Stimulated activated CD4-positive, alpha-beta T cell treated with anti-CD3 and anti-CD28 coated beads, Interleukin-12 subunit alpha, Interleukin-12 subunit beta, amount 100 ng/mL, for 4 hours (primary cell): Measurements from ENCODE around the gene ST3GAL3.

Experiments
- DNase-seq: peaks from one replicate; pipeline ENCODE4 v3.0.0-alpha.2; 2020

ST3GAL3 gene

DNA sequence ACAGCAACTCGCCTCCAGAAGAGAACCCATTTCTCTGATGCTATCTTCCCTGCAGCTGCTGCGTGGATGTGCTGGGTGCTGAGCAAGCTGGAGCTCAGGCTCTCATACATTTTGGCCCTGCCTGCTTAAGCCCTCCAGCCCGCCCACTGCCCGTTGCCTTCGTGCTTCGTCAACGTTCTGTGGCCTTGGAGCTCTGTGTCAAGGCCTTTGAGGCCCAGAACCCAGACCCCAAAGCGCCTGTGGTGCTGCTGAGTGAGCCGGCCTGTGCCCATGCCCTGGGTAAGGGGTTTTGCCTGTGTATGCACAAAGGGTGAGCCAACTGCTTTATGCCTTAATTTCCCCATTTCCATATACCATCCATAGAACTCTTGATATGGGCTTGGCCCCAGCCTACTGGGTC is 263.6 kb downstream of the ST3GAL3 start:
- DNase-seq = no peak

DNA sequence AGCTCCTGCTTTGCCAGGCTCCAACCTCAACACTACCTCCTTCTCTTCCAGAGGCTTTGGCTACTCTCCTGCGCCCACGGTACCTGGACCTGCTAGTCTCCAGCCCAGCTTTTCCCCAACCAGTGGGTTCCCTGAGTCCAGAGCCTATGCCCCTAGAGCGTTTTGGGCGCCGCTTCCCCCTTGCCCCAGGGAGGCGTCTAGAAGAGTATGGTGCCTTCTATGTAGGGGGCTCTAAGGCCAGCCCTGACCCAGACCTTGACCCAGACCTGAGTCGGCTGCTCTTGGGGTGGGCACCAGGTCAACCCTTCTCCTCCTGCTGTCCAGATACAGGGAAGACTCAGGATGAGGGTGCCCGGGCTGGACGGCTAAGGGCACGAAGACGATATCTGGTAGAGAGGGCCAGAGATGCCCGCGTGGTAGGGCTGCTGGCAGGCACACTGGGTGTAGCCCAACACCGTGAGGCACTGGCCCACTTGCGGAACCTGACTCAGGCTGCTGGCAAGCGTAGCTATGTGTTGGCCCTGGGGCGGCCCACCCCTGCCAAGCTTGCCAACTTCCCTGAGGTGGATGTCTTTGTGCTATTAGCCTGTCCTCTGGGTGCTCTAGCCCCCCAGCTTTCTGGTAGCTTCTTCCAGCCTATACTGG is 264.1 kb downstream of the ST3GAL3 start:
- DNase-seq = no peak

DNA sequence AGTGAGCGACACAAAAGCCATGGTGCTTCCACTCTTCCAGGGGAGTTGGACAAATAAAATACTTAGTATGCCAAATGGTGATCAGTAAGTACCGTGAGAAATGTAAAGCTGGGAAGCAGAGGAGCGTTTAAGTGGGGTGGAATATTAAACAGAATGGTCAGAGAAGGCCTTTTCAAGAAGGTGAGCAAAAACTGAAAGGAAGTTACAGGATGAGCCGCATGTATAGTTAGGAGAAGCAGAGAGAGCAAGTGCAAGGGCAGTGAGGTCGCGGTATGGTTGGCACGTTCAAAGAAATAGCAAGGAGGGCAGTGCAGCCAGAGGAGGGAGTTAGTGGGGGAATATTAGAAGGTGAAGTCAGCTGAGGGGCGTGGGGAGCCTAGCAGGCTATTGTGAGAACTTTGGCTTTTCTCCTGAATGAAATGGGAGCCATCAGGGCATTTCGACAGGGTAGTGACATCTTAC is 266.7 kb downstream of the ST3GAL3 start:
- DNase-seq = no peak

DNA sequence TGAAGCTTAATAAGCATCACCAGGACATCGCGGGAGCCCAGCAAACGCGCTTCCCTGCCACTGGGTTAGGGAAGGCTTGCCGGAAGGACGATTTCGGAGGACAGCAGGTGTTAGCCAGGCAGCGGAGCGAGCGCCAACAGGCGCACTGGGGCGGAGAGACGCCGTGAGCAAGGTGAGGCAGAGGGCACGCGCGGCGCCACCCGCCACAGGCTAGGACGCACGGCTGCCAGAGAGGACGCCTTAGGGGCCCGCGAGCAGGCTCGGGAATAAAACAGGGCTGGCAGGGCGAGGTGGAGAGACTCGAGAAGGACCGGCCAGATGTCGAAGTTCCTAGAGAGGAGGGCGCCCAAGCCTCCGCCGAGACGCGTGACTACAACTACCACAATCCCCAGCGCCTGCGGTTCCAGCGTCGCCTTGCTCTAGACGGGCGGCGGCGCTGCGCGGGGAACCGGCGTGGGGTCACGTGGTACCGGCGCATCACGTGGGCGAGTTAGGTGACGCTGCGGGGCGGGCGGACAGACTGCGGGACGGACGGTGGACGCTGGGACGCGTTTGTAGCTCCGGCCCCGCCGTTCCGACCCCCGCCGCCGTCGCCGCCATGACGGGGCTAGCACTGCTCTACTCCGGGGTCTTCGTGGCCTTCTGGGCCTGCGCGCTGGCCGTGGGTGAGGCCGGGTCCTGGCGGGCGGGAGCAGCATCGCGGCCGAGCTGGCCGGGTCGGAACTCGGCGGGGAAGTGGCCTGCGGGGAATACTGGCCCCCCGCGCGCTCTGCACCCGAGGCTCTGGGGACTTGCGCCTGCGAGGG is 267.3 kb downstream of the ST3GAL3 start, which contains the start of gene ATP6V0B:
Gene ATP6V0B, plus strand, starts transcription at position 518 of the 806 bp plus-strand sequence. Its CDS starts 81 bp downstream, at position 599.
- peak; percentile 96 for DNase-seq

DNA sequence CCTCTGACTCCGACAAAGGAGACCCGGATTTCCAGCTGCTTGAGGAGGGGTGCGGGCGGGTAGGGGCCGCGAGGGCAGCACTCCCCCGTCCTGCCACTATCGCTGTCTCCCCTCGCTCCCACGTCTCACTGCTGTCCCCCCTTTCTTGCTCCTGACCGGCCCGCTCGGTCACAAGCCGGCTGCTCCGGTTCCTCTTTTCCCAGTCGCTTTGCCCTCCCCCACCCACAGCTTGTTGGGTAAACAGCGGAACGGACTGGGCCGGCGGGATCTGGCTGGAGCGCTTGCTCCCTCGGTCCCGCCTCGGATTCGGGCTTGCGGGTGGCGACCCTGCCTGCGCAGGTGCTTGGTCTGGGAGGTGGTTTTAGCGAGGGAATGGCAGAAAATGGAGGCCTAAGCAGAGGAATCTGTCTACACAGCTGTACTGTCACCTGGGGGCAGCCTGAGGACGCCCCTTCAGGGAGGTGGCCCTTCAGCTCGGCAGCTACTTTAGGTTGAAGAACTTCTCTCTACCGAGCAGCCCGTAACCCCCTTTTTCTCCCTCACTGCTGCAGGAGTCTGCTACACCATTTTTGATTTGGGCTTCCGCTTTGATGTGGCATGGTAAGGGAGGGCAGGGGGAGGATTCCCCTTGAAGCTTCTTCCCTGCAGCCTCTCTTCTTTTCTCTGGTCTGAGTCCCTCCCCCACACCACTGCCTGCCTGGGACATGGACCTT is 268.1 kb downstream of the ST3GAL3 start:
- no peak for DNase-seq

DNA sequence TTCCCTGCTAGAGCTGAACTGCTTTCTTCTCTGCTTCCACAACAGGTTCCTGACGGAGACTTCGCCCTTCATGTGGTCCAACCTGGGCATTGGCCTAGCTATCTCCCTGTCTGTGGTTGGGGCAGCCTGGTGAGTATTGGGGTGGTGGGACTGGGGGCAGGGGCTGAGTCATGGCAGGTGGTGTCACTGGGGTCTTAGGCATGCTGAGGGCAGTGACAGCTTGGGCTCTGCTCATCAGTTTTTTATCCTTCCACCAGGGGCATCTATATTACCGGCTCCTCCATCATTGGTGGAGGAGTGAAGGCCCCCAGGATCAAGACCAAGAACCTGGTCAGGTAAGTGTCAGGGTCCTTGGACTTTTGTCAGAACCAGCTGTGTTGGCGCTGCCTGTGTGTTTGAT is 268.7 kb downstream of the ST3GAL3 start:
- DNase-seq = no peak

DNA sequence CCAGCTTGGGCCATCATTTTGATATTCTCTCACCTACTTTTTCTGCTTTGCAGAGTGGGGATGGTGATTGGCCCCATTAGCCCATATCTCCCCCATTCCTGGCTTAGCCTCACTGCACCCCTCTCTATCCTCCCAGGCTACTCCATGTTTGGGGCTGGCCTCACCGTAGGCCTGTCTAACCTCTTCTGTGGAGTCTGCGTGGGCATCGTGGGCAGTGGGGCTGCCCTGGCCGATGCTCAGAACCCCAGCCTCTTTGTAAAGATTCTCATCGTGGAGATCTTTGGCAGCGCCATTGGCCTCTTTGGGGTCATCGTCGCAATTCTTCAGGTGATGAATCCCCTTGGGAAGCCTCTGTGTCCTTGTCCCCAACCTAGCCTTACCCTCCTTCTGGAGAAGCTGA is 269.6 kb downstream of the ST3GAL3 start:
- no peak for DNase-seq

DNA sequence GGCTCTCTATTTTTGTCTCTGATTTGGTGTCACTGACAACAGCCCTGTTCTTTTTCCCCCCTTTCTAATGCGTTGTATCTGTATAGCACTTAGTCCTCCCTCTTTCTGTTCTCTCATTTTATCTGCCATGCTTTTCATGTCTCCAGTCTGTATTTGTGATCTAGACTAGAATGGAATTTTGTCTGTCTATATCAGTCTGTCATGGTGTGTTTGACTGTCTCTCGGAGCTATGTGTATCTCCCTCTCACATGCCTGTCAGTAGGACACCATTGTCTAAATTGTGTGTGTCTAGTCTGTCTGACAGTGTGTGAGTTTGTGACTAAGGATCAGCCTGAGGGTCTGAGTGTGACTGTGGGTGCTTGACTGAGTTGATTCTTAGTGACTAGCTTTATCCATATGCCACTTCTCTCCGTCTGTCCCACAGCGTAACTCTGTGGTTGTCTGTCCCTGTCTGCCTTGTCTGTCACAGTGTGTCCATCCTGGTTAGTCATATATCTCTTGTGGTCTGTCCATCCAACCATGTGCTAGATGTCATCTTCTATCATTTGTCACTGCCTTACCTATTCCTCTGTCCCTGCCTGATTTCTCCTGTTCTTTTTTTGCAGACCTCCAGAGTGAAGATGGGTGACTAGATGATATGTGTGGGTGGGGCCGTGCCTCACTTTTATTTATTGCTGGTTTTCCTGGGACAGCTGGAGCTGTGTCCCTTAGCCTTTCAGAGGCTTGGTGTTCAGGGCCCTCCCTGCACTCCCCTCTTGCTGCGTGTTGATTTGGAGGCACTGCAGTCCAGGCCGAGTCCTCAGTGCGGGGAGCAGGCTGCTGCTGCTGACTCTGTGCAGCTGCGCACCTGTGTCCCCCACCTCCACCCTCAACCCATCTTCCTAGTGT is 270.3 kb downstream of the ST3GAL3 start:
- no peak for DNase-seq

DNA sequence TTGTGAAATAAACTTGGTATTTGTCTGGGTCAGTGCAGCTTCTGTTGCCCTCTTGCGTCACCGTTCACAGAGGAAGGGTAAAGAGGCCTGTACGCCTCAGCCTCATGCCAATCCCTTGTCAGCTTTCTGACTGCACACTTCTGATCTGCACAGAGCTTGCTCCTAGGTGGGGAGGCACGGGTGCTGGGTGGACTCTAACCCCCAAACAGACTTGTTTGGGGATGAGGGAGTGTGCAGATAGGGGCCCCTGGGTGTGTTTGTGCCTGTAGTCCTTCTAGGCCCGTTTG is 270.9 kb downstream of the ST3GAL3 start:
- DNase-seq = no peak

DNA sequence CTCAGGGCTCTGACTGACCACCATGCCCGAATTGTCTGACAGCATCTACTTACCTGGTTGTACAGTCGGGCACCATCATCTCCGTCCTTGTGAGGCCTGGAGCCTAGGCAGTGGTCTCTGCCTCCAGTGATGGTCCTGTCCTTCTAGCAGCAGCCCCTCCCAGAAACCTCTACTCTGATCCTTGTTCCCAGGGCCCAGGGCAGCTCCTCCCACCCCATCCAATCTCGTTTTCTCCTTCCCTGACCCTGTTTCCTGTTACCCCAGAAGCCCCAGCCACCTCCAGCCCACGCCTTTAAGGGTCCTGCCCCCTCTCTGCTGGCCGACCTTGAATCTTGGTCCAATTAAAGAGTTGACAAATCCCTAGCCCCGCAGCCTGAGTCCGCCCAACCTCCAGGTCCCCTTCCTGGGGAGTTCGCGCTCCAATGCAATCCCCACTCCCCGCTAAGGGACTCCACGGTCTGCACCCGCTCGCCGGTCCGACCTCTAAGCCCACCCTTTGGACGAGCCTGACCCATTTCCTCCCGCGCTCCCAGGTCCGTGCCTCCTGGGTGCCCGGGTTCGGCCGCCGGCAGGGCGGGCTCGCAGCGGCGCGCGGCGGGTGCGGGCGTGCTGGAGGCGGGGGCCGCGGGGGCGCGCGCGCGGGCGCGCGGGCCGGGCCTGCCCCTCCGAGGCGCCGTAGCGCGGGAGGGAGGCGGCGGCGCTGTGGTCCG is 271.4 kb downstream of the ST3GAL3 start, which contains the start of gene B4GALT2:
Gene B4GALT2, plus strand, starts transcription at position 660 of the 710 bp plus-strand sequence. CDS start 1,951 bp downstream, outside the sequence.
- DNase-seq = peak; percentile 46

DNA sequence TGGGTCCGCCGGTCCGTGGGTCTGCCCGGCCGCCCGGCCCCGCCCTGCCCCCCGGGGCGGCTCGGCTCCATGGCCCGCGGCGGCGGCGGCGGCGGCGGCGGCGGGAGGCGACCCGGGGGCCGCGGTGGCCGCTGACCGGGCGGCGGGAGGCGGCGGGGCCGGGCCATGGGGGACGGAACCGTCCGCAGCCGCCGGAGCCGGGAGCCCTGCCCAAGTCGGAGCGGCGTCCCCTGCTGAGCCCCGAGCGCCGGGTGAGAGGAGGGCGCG is 271.9 kb downstream of the ST3GAL3 start:
- DNase-seq = no peak

DNA sequence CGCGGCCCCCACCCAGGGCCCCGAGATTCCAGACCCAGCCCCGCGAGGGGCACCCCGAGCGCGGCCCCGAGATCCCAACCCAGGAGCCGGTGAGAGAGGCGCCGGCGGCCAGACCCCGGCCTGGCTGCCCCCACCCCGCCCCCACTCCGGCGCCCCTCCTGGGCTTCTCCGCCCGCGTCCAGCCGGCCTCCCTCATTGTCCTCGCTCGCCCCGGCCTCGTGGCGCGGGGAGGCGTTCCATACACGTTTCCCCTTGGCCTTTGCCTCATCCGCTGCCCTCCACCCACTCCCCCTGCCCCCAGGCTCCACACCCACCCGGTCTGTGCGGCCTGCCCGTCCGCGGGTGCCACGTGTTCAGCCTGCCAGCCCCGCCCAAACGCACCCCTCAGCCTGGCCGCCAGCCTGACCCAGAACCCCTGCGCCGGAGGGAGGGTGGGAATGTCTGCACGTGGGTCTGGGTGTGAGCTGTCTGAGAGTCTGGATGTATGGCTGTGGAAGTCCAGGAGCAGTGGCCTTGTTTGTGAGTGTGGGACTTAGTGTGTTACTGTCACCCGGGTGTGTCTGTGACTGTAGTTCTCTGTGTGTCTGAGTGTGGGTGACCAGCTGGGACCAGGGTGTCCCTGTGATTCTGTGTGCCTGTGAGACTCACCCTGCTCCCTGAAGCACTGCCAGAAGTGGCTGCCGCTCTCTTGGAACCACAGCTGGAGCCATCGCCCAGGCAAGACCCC is 272.4 kb downstream of the ST3GAL3 start:
- DNase-seq = peak; percentile 37

DNA sequence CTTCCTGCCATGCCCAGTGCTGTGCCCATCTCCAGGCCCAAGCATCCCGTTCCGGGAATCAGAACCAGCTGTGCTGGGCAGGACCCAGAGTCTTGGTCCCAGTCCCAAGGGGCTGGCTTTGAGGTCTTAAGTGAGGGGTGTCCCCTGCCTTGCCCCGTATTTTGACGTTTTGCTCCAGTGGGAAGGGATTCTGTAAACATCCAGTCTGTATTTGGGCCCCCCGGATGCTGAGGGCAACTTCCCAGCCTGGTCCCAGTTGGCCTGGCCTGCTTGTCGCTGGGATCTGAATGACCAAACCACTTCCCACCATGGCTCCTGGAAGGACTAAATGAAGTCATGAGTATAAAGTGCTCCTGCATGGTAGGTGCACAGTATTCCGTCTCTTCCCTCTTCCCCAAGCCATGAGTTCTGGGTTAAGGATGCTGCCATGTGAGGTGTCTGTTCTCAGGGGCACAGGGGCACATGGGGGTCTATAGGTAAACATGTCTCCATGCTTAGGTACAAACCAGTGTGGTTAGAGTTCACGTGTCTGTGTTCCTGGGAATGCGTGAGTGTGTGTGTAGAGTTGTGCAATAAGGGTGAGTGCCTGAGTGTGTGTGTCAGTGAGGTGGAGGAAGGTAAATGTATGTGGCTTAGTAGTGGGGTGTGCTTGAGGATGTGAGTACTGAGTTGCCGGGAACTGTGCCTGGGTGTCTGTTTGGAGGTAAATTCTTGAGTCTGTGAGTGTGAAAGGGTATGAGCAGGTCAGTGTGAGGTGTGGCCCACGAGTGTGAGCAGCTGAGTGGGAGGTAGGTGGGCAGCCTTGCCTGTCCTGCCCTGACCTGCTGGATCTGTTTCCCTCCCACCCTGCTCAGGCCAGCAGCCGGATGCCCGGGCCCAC is 273.2 kb downstream of the ST3GAL3 start:
- no peak for DNase-seq
